HepG2 (cell line): ENCODE data around the gene NOTUM. TPM values are rescaled to one million over a fixed set of nuclear protein-coding genes. Genes with fewer than 3 reads are reported as not detected.

ENCODE experiments used
- CEBPG ChIP-seq: IDR thresholded peaks from 2 replicates; pipeline ENCODE4 v1.6.1; 2016
- GFI1 ChIP-seq: sonication (generic); formaldehyde crosslinking; IDR thresholded peaks from 2 replicates; pipeline ENCODE4 v1.5.0; 2020; ENCODE audit warnings: missing genetic modification reagents, mild to moderate bottlenecking, borderline replicate concordance
- HNRNPH1 ChIP-seq: fragments of 200-400 bp; formaldehyde crosslinking; optimal IDR thresholded peaks from 2 replicates; pipeline ENCODE3; 2017; ENCODE audit warnings: mild to moderate bottlenecking, low read depth, low read length
- HNRNPK ChIP-seq: fragments of 200-400 bp; formaldehyde crosslinking; IDR thresholded peaks from 2 replicates; pipeline ENCODE4 v1.6.1; 2018; ENCODE audit warnings: low read length, low read depth, moderate library complexity, mild to moderate bottlenecking; ENCODE audit not compliant: poor library complexity, severe bottlenecking
- MZF1 ChIP-seq: sonication (generic); formaldehyde crosslinking; IDR thresholded peaks from 2 replicates; pipeline ENCODE4 v1.8.1; 2023; ENCODE audit warnings: mild to moderate bottlenecking, missing genetic modification reagents, borderline replicate concordance
- NAIF1 ChIP-seq: sonication (generic); formaldehyde crosslinking; IDR thresholded peaks from 2 replicates; pipeline ENCODE4 v1.5.0; 2020; ENCODE audit warnings: mild to moderate bottlenecking, missing genetic modification reagents, borderline replicate concordance
- NFATC3 ChIP-seq: sonication (generic); formaldehyde crosslinking; IDR thresholded peaks from 2 replicates; pipeline ENCODE4 v1.5.1; 2020; ENCODE audit warnings: mild to moderate bottlenecking, missing genetic modification reagents
- NONO ChIP-seq, 2 experiments: fragments of 450-650 bp in 1 of 2; sonication (generic) in 1 of 2; formaldehyde crosslinking in 1 of 2; IDR thresholded peaks in 1 of 2; conservative IDR thresholded peaks in 1 of 2; 2 replicates each; pipeline versions ENCODE4 v1.6.1 to v1.8.0; 2017 to 2022; ENCODE audit warnings: mild to moderate bottlenecking in 1 of 2, missing genetic modification reagents in 1 of 2, moderate library complexity in 1 of 2
- ONECUT2 ChIP-seq: sonication (generic); formaldehyde crosslinking; IDR thresholded peaks from 2 replicates; pipeline ENCODE4 v1.4.0; 2020; ENCODE audit warnings: missing genetic modification reagents
- RELA ChIP-seq: sonication (generic); formaldehyde crosslinking; IDR thresholded peaks from 2 replicates; pipeline ENCODE4 v1.4.0; 2020; ENCODE audit warnings: missing genetic modification reagents
- RFXAP ChIP-seq: sonication (generic); formaldehyde crosslinking; IDR thresholded peaks from 2 replicates; pipeline ENCODE4 v1.4.0; 2020; ENCODE audit warnings: missing genetic modification reagents, borderline replicate concordance
- TMF1 ChIP-seq: sonication (generic); formaldehyde crosslinking; IDR thresholded peaks from 2 replicates; pipeline ENCODE4 v1.8.1; 2022; ENCODE audit warnings: low read depth, missing genetic modification reagents
- WIZ ChIP-seq: sonication (generic); formaldehyde crosslinking; IDR thresholded peaks from 2 replicates; pipeline ENCODE4 v1.5.1; 2020; ENCODE audit warnings: mild to moderate bottlenecking, missing genetic modification reagents
- ZNF282 ChIP-seq: fragments of 450-650 bp; IDR thresholded peaks from 2 replicates; pipeline ENCODE4 v1.6.1; 2018; ENCODE audit not compliant: partially characterized antibody
- ZNF781 ChIP-seq: sonication (generic); formaldehyde crosslinking; IDR thresholded peaks from 2 replicates; pipeline ENCODE4 v1.5.1; 2020; ENCODE audit warnings: borderline replicate concordance, mild to moderate bottlenecking, missing genetic modification reagents; ENCODE audit errors: not compliant biosample characterization
- ZNF788 ChIP-seq: sonication (generic); formaldehyde crosslinking; IDR thresholded peaks from 2 replicates; pipeline ENCODE4 v1.5.0; 2020; ENCODE audit warnings: mild to moderate bottlenecking, missing genetic modification reagents, borderline replicate concordance
- ZSCAN21 ChIP-seq: sonication (generic); formaldehyde crosslinking; IDR thresholded peaks from 2 replicates; pipeline ENCODE4 v1.8.0; 2022; ENCODE audit warnings: mild to moderate bottlenecking, missing genetic modification reagents, moderate library complexity, borderline replicate concordance
- polyA plus RNA-seq, 8 experiments: library from polyadenylated mRNA; depleted of rRNA in 3 of 8; stranded (reverse) in 7 of 8; unstranded in 1 of 8; fragments of >200 nt; fragmentation: Illumina TruSeq in 4 of 8; extraction: Trizol in 4 of 8; gene quantifications; 2 replicates each; pipeline versions ENCODE4 v1.2.1 to v1.2.3, GENCODE V29; 2011 to 2016; ENCODE audit warnings: low read depth in 4 of 8, missing spikeins in 1 of 8, mixed read lengths in 1 of 8; ENCODE audit not compliant: insufficient read depth in 1 of 8
- total RNA-seq, 5 experiments: library from RNA; depleted of rRNA; stranded (reverse); fragments of >200 nt; fragmentation: Illumina TruSeq; extraction: Trizol; gene quantifications; 2 replicates each; pipeline ENCODE4 v1.2.3, GENCODE V29; 2016; ENCODE audit warnings: low read depth in 1 of 5
- TF ChIP-seq, protein P1 (sequence below): sonication (generic); formaldehyde crosslinking; conservative IDR thresholded peaks from 2 replicates; pipeline ENCODE4 v1.8.0; 2022; ENCODE audit warnings: low read depth, missing genetic modification reagents
- TF ChIP-seq, protein P2 (sequence below): sonication (generic); formaldehyde crosslinking; IDR thresholded peaks from 2 replicates; pipeline ENCODE4 v1.5.0; 2020; ENCODE audit warnings: mild to moderate bottlenecking, missing genetic modification reagents
- TF ChIP-seq, protein P3 (sequence below): sonication (generic); IDR thresholded peaks from 2 replicates; pipeline ENCODE4 v1.6.1; 2016; ENCODE audit warnings: low read depth, borderline replicate concordance
- TF ChIP-seq, protein P4 (sequence below): sonication (generic); formaldehyde crosslinking; IDR thresholded peaks from 2 replicates; pipeline ENCODE4 v1.4.0; 2020; ENCODE audit warnings: missing genetic modification reagents

Gene NOTUM
- total and polyA plus RNA-seq, 2 of the 13 experiments (the other 11 are each of a cell fraction or from before 2014, with no cell fraction given): 150 to 160 TPM

DNA sequence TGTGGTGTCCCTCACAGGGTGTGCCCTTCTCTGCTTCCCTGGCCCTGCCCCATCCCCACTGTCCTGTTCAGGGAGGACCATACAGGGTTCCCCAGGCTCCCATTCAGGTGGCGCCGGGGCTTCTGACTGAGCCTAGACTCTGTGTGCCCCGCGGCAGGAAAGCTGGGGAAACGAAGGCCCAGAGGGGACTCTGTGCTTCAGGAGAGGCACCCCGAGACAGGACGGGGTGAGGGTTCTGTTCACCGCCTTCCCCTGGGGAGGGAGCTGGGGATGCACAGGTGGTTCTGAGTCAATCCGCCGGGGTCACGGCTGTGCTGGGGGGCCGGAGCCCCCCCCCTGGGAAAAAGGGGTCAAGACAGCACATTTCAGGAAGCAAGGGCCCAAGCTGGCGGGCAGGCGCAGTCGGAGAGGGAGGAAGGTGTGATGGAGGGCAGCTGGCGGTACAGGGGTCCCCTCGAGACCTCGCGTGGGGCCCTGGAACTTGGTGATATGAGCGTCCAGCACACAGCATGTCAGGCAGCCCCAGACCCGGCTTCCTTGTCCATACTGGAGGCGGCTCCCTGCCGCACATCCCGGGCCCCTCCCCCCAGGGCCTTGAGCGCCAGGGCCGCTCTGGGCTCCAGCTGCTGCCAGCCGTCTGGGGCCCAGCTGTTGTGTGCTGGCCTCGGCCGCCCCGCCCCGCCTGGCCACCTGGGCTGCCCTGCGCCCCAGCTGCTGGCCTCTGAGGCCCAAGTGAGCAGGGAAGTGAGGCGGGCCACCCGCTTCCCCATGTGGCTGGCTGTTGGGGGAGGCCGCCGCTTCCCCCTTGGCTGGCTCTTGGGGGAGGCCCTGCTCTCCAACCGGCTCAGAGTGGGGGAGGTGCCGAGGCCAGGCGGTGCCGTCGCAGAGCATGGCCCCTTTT is 5.6 kb upstream of the NOTUM start (continued):
- TF ChIP-seq RELA (CRISPR knock-in tag) (peak; percentile 88; the same call in 1 of the 2 replicates), TMF1 (CRISPR knock-in tag) (0 out of 2 replicates have a peak, but pooled peaks have one; percentile 77), HNRNPK (peak; percentile 100), ZNF788 (peak; percentile 92; the same call in 1 of the 2 replicates), GFI1 (CRISPR knock-in tag) (0 out of 2 replicates have a peak, but pooled peaks have one; percentile 87), ONECUT2 (no peak), ZNF781 (CRISPR knock-in tag) (no peak), HNRNPH1 (no peak), ZSCAN21 (peak; percentile 95), ZNF282 (no peak), RFXAP (peak; percentile 82; the same call in 1 of the 2 replicates), NAIF1 (peak; percentile 88), NFATC3 (CRISPR knock-in tag) (0 out of 2 replicates have a peak, but pooled peaks have one; percentile 81), NONO (IDR thresholded peaks at IDR 0.05) (no peak), NONO (CRISPR knock-in tag; conservative IDR thresholded peaks at IDR 0.05) (peak; percentile 73; the same call in 1 of the 2 replicates), CEBPG (CRISPR knock-in tag) (peak; percentile 46; the same call in 1 of the 2 replicates), MZF1 (CRISPR knock-in tag) (peak; percentile 77), WIZ (CRISPR knock-in tag) (peak; percentile 9; the same call in 1 of the 2 replicates)
- TF ChIP-seq, protein P1, sequence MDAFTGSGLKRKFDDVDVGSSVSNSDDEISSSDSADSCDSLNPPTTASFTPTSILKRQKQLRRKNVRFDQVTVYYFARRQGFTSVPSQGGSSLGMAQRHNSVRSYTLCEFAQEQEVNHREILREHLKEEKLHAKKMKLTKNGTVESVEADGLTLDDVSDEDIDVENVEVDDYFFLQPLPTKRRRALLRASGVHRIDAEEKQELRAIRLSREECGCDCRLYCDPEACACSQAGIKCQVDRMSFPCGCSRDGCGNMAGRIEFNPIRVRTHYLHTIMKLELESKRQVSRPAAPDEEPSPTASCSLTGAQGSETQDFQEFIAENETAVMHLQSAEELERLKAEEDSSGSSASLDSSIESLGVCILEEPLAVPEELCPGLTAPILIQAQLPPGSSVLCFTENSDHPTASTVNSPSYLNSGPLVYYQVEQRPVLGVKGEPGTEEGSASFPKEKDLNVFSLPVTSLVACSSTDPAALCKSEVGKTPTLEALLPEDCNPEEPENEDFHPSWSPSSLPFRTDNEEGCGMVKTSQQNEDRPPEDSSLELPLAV (CRISPR knock-in tag): no peak
- TF ChIP-seq, protein P2, sequence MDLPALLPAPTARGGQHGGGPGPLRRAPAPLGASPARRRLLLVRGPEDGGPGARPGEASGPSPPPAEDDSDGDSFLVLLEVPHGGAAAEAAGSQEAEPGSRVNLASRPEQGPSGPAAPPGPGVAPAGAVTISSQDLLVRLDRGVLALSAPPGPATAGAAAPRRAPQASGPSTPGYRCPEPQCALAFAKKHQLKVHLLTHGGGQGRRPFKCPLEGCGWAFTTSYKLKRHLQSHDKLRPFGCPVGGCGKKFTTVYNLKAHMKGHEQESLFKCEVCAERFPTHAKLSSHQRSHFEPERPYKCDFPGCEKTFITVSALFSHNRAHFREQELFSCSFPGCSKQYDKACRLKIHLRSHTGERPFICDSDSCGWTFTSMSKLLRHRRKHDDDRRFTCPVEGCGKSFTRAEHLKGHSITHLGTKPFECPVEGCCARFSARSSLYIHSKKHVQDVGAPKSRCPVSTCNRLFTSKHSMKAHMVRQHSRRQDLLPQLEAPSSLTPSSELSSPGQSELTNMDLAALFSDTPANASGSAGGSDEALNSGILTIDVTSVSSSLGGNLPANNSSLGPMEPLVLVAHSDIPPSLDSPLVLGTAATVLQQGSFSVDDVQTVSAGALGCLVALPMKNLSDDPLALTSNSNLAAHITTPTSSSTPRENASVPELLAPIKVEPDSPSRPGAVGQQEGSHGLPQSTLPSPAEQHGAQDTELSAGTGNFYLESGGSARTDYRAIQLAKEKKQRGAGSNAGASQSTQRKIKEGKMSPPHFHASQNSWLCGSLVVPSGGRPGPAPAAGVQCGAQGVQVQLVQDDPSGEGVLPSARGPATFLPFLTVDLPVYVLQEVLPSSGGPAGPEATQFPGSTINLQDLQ (CRISPR knock-in tag): peak; percentile 76; the same call in 1 of the 2 replicates
- TF ChIP-seq, protein P3, sequence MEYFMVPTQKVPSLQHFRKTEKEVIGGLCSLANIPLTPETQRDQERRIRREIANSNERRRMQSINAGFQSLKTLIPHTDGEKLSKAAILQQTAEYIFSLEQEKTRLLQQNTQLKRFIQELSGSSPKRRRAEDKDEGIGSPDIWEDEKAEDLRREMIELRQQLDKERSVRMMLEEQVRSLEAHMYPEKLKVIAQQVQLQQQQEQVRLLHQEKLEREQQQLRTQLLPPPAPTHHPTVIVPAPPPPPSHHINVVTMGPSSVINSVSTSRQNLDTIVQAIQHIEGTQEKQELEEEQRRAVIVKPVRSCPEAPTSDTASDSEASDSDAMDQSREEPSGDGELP: peak; percentile 100
- TF ChIP-seq, protein P4, sequence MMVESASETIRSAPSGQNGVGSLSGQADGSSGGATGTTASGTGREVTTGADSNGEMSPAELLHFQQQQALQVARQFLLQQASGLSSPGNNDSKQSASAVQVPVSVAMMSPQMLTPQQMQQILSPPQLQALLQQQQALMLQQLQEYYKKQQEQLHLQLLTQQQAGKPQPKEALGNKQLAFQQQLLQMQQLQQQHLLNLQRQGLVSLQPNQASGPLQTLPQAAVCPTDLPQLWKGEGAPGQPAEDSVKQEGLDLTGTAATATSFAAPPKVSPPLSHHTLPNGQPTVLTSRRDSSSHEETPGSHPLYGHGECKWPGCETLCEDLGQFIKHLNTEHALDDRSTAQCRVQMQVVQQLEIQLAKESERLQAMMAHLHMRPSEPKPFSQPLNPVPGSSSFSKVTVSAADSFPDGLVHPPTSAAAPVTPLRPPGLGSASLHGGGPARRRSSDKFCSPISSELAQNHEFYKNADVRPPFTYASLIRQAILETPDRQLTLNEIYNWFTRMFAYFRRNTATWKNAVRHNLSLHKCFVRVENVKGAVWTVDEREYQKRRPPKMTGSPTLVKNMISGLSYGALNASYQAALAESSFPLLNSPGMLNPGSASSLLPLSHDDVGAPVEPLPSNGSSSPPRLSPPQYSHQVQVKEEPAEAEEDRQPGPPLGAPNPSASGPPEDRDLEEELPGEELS (CRISPR knock-in tag): peak; percentile 90
